ENCODE results near the gene FIGNL2.

The FIGNL2 gene

GRCh38 chr12:51867371-51867770, 18.9 kb upstream of the FIGNL2 start:
- peaks cover 19% of the 10 kb centered on the region for H3K4me1 Mint-ChIP-seq
- no peaks in the 10 kb centered on the region for H3K36me3 Mint-ChIP-seq
- H3K9me3 Mint-ChIP-seq, result no peaks in the 10 kb centered on the region
- peaks cover 32% of the 10 kb centered on the region for H3K27me3 Mint-ChIP-seq
- no peak overlapping the region for H3K4me3 Mint-ChIP-seq
- H3K27ac Mint-ChIP-seq, result no peak overlapping the region

GRCh38 chr12:51866762-51867161, 18.2 kb upstream of the FIGNL2 start:
- H3K4me1 Mint-ChIP-seq, result peaks cover 19% of the 10 kb centered on the region
- no peak overlapping the region for H3K27ac Mint-ChIP-seq
- no peak overlapping the region for H3K4me3 Mint-ChIP-seq
- no peaks in the 10 kb centered on the region for H3K9me3 Mint-ChIP-seq
- H3K27me3 Mint-ChIP-seq, result peaks cover 32% of the 10 kb centered on the region
- H3K36me3 Mint-ChIP-seq, result no peaks in the 10 kb centered on the region

DNA sequence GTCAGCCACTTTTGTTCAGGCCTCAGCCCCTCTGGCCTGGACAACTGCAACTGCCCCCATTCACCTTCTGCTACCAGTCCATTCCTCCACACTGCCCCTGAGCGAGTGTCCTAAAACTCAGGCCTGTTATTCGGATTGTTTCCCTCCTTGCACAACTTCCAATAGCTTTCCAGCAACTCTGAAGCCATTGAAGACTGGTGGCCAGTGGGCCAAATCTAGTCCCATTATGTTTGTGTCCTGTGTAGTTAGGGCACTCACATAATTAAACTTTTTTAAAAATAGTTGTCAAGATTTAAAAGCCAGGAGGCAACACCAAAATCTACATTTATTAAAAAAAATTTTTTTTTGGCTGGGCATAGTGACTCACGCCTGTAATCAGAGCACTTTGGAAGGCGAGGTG, 17.8 kb upstream of the FIGNL2 start:
- Mint-ChIP-seq H3K4me1 (peaks cover 19% of the 10 kb centered on the region), H3K27me3 (peaks cover 32% of the 10 kb centered on the region), H3K27ac (no peak overlapping the region), H3K36me3 (no peaks in the 10 kb centered on the region), H3K9me3 (no peaks in the 10 kb centered on the region), H3K4me3 (no peak overlapping the region)

- Mint-ChIP-seq H3K4me3 (no peak overlapping the region), H3K27ac (no peak overlapping the region), H3K9me3 (no peaks in the 10 kb centered on the region), H3K36me3 (no peaks in the 10 kb centered on the region), H3K4me1 (peaks cover 19% of the 10 kb centered on the region), H3K27me3 (peaks cover 29% of the 10 kb centered on the region)
Measured at GRCh38 chr12:51865757-51866270, 17.3 kb upstream of the FIGNL2 start.

GRCh38 chr12:51864833-51865670, 16.5 kb upstream of the FIGNL2 start:
- Mint-ChIP-seq H3K36me3 (no peaks in the 10 kb centered on the region), H3K9me3 (no peaks in the 10 kb centered on the region), H3K27me3 (peaks cover 26% of the 10 kb centered on the region), H3K4me1 (peaks cover 12% of the 10 kb centered on the region), H3K4me3 (peak overlapping the region; percentile 39), H3K27ac (no peak overlapping the region)

DNA sequence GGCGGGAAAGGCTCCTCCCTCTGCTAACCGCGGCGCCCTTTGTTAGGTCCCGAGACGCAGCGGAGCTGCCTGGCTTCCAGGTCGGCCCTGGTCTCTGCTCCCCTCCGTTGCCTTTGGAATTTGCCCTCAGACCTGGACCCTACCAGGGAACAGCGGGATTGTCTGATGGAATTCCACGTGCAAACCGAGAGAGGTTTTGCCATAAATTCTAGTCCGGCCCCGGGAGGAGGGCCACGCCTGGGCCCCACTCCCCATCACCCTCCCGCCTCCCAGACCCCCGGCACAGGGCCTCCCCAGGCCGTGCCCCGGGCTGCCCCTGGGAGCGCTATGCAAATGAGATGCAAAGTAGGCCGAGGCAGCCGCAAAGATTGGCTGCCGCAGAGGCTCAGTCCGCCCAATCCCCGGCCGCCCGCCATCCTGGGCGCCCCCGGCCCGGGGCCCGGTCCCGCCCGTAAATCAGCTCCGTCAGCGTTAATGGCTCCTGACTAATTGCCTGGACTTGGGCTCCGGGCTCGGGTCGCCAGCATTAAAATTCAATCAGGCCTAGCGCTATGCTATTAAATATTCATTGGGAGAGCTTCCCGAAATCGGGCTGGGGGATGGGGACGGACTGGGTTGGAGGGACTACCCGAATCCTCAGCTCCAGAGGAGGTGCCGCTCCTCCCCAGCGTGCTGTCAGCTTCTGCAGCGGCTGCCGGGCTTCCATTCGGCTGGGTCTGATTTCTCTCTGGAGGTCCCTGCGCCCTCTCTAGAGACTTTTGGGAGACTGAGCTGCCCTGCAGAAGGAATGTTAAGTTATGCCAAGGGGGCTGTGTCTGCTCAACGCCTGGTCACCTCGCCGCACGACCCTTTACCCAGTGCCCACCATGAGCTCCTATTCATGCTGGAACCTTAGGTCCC, 15.7 kb upstream of the FIGNL2 start:
- Mint-ChIP-seq H3K4me3 (peak overlapping the region; percentile 39), H3K36me3 (no peaks in the 10 kb centered on the region), H3K27ac (no peak overlapping the region), H3K9me3 (no peaks in the 10 kb centered on the region), H3K27me3 (peaks cover 25% of the 10 kb centered on the region), H3K4me1 (peaks cover 11% of the 10 kb centered on the region)

DNA sequence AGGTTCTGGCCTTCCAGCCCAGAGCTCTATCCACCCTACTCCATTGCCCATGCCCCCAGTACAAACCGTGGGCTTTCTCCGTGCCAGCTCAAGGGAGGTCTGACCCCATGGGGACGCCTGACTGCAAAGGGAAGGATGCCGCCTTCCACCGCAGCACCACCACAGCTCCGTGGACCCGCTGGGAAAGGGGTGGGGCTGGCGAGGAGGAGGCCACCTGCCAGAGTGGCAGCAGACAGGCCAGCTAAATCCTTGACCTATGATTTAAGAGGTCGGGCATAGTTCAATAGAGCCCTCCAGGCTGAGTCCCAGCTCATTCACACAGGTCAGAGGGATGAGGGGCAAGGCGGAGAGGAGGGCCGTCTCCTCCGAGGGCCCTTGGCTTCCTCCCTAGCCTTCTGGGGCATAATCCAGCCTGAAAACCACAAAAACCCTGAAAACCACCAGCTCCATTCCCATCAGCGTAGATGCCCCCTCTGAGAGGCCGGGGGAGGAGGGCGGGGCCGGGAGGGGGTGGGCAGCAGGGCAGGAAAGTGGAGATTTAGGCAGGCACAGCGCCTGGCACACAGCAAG, 14.9 kb upstream of the FIGNL2 start:
- Mint-ChIP-seq H3K4me1 (peaks cover 11% of the 10 kb centered on the region), H3K36me3 (no peaks in the 10 kb centered on the region), H3K4me3 (peak overlapping the region; percentile 65), H3K27me3 (peaks cover 25% of the 10 kb centered on the region), H3K27ac (no peak overlapping the region), H3K9me3 (no peaks in the 10 kb centered on the region)

- Mint-ChIP-seq H3K4me3 (no peak overlapping the region), H3K27me3 (peaks cover 20% of the 10 kb centered on the region)
Measured at GRCh38 chr12:51862947-51863346, 14.4 kb upstream of the FIGNL2 start.

DNA sequence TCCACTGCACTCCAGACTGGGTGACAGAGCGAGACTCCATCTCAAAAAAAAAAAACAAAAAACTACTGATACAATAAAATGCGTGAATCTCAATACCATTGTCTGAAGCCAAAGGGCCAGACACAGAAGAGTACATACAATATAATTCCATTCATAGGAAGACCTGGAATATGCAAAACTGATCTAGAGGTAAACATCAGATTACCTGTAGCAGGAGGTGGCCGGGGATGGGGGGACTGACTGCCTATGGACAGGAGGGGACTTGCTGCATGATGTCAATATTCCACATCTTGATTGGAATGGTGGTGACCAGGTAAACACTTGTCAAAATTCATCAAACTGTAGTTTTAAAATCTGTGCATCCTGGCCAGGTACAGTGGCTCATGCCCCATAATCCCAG, 12.5 kb upstream of the FIGNL2 start:
- H3K4me1 Mint-ChIP-seq, result peaks cover 7% of the 10 kb centered on the region
- H3K36me3 Mint-ChIP-seq, result no peaks in the 10 kb centered on the region
- H3K27me3 Mint-ChIP-seq, result peaks cover 13% of the 10 kb centered on the region
- H3K27ac Mint-ChIP-seq, result no peak overlapping the region
- no peak overlapping the region for H3K4me3 Mint-ChIP-seq
- H3K9me3 Mint-ChIP-seq, result no peaks in the 10 kb centered on the region

More at GRCh38 chr12:51862947-51863346, 14.4 kb upstream of the FIGNL2 start:
- Mint-ChIP-seq H3K27ac (no peak overlapping the region), H3K9me3 (no peaks in the 10 kb centered on the region), H3K4me1 (peaks cover 7% of the 10 kb centered on the region), H3K36me3 (no peaks in the 10 kb centered on the region)

GRCh38 chr12:51855586-51856428, 7.3 kb upstream of the FIGNL2 start:
- H3K4me3 Mint-ChIP-seq, result no peak overlapping the region
- H3K36me3 Mint-ChIP-seq, result no peaks in the 10 kb centered on the region
- H3K27me3 Mint-ChIP-seq, result peaks cover 8% of the 10 kb centered on the region
- no peaks in the 10 kb centered on the region for H3K9me3 Mint-ChIP-seq
- peaks cover 12% of the 10 kb centered on the region for H3K4me1 Mint-ChIP-seq
- H3K27ac Mint-ChIP-seq, result peak overlapping the region; percentile 8

DNA sequence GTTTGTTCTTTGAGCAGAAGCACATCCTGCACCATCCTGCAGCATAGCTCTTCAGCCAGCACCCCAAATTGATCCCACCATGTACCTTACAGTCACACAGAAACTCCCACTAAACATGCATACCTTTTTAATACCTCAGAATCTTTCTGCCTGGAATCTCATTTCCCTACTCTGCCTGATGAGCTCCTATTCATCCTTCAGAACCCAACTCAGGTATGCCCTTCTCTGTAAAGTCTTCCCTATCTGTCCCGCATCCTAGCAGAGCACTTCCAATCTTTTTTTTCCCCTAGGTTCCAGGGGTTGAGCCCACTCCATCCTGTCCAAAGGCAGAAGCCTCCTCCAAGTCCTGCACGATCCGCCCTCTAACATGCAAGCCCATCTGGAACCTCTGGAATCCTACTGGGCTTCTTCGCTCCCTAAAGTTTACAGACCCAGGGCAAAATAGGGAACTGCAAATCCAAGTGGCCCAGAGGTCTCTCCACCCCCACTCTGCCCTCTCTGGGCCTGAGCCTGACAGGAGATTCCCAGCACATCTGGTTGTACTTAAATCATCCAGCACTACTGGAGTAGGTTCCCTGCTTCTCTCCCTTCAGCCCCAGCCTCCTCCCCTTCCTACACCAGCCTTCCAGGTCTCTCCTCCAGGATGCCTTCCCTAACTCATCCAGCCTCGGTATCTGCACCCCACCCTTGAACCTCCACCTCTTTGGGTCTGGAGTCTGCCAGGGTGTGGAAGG, 4.1 kb upstream of the FIGNL2 start:
- H3K36me3 Mint-ChIP-seq, result no peaks in the 10 kb centered on the region
- no peaks in the 10 kb centered on the region for H3K9me3 Mint-ChIP-seq
- H3K27ac Mint-ChIP-seq, result peak overlapping the region; percentile 10
- peaks cover 17% of the 10 kb centered on the region for H3K4me1 Mint-ChIP-seq
- H3K4me3 Mint-ChIP-seq, result no peak overlapping the region
- peaks cover 3% of the 10 kb centered on the region for H3K27me3 Mint-ChIP-seq

DNA sequence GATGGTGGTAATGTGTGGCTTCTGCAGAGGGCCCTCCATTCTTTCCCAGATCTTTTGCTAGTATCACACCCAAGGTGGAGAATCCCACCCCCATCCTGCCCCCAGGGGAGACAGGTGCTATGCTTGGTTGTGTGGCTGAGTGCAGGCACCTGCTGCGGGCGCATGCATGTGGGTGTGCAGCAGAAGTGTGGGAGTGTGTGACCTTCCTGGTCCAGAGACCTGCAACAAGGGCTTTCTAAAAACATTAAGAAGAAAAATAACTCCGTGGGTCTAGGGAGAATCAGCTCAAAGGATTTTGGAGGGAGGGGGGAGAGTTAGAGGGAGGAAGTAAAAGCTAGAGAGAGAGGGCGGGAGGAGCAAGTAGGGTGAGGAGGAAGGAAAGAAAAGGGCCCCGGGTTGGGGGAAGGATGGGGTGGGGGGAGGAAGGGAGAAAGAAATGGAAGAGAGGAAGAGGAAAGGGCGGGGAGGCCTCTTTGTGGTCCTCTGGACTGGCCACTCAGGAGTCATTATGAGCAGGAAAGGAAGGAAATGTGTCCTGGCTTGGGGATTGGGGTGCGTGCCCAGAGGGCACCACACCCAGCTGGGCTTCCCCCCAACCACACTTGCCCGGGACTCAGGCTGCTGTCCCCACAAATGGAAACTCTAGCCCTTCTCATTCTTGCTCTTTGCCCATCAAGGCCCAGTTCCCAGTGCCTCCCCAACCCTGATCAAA, 3.1 kb upstream of the FIGNL2 start:
- Mint-ChIP-seq H3K9me3 (no peaks in the 10 kb centered on the region), H3K36me3 (no peaks in the 10 kb centered on the region), H3K4me1 (peaks cover 21% of the 10 kb centered on the region), H3K27me3 (peaks cover 3% of the 10 kb centered on the region), H3K4me3 (no peak overlapping the region), H3K27ac (no peak overlapping the region)

GRCh38 chr12:51850965-51851299, 2.4 kb upstream of the FIGNL2 start:
- no peaks in the 10 kb centered on the region for H3K36me3 Mint-ChIP-seq
- peaks cover 7% of the 10 kb centered on the region for H3K27me3 Mint-ChIP-seq
- H3K4me3 Mint-ChIP-seq, result no peak overlapping the region
- peaks cover 27% of the 10 kb centered on the region for H3K4me1 Mint-ChIP-seq
- no peak overlapping the region for H3K27ac Mint-ChIP-seq
- H3K9me3 Mint-ChIP-seq, result no peaks in the 10 kb centered on the region

Measured in activated naive CD4-positive, alpha-beta T cell treated with anti-CD3 and anti-CD28 coated beads, Interleukin-2, amount 50 U/mL, for 24 hours (primary cell).